Epithelial cell of proximal tubule (primary cell): Measurements from ENCODE around the gene CYTH1. TPM values are rescaled to one million over a fixed set of nuclear protein-coding genes. Genes with fewer than 3 reads are reported as not detected.

ENCODE experiments used
- DNase-seq: peaks from one replicate; pipeline ENCODE4 v3.0.0-alpha.2; 2011; ENCODE audit warnings: low read depth
- H3K4me3 ChIP-seq: 2 replicates; pipeline ENCODE4 v1.5.1; 2011; ENCODE audit warnings: low read depth, mild to moderate bottlenecking, low read length
- total RNA-seq: library from RNA; depleted of rRNA; stranded (reverse); fragments of >200 nt; gene quantifications from 2 replicates; pipeline ENCODE4 v1.2.3, GENCODE V29; 2015
- TF ChIP-seq, protein P1 (sequence below): conservative IDR thresholded peaks from 2 replicates; pipeline ENCODE4 v1.5.1; 2012; ENCODE audit warnings: low read depth, mild to moderate bottlenecking, low read length

CYTH1 gene
- total RNA-seq, 1 donor from 2014 or later = 16.8 TPM

DNA sequence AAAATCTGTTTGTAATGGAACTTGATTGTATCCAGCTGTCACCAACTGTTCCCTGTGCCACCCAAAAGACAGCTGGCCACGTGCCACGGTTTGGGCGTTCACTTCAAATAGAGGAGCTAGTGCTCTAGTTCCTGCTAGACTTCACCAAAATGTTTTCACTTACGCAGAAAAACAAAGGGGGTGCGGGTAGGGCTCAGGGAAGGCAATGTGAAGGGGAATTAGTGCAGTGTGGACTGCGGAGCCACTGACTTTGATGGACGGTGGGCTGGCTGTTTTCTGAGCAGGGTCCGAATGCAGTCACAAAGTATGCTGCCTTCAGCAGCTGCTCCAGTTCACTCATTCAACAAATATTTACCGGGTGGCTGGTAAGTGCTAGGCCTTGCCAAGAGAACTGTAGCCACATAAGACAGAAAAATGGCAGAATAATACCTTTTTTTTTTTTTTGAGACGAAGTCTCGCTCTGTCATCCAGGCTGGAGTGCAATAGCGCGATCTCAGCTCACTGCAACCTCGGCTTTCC is 7.6 kb upstream of the CYTH1 start:
- no peak overlapping the region for H3K4me3 ChIP-seq
- DNase-seq = no peak
- TF ChIP-seq, protein P1, sequence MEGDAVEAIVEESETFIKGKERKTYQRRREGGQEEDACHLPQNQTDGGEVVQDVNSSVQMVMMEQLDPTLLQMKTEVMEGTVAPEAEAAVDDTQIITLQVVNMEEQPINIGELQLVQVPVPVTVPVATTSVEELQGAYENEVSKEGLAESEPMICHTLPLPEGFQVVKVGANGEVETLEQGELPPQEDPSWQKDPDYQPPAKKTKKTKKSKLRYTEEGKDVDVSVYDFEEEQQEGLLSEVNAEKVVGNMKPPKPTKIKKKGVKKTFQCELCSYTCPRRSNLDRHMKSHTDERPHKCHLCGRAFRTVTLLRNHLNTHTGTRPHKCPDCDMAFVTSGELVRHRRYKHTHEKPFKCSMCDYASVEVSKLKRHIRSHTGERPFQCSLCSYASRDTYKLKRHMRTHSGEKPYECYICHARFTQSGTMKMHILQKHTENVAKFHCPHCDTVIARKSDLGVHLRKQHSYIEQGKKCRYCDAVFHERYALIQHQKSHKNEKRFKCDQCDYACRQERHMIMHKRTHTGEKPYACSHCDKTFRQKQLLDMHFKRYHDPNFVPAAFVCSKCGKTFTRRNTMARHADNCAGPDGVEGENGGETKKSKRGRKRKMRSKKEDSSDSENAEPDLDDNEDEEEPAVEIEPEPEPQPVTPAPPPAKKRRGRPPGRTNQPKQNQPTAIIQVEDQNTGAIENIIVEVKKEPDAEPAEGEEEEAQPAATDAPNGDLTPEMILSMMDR = no peak

DNA sequence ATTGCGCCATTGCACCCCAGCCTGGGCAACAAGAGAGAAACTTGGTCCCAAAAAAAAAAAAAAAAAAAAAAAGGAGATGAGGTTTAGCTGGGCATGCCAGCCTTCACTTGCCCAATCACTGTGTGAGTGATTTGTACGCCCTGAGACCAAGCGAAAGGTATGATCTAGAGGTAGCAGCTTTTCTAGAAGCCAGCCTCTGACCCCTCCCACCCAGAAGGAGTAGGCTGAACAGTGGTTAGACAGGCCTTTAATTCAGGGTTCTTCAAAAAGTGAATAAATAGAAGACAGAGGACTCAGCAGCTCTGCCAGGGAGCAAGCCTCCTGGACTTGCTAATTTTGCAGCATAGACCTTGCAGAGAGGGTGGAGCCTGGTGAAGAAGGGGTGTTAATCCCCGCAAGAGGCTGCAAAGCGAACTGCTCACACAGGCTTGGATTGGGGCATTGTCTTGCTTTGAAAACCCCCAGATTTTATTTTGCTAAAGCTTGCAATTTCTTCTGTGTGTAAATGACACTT is 7.1 kb upstream of the CYTH1 start:
- DNase-seq = no peak
- no peak overlapping the region for H3K4me3 ChIP-seq
- TF ChIP-seq, protein P1 = no peak

DNA sequence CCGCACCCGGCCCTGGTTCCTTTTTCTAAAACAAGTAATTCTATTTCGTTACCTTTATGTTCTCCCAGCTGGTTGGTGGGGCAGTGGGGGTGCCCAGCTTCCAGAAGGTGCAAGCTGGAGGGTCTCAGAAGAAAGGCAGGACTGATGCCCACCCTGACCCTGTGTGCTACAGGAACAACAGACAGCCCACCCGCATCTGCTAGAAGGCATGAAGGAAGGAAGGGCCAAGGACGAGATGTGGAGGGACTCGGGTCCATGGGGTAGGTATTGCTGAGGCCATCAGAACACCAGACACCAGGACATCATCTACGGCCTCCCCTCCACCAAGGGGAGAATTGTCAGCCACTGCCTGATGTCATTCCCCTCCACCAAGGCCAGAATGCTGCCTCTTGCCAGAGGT is 6.4 kb upstream of the CYTH1 start:
- no peak overlapping the region for H3K4me3 ChIP-seq
- DNase-seq = no peak
- TF ChIP-seq, protein P1 = no peak

DNA sequence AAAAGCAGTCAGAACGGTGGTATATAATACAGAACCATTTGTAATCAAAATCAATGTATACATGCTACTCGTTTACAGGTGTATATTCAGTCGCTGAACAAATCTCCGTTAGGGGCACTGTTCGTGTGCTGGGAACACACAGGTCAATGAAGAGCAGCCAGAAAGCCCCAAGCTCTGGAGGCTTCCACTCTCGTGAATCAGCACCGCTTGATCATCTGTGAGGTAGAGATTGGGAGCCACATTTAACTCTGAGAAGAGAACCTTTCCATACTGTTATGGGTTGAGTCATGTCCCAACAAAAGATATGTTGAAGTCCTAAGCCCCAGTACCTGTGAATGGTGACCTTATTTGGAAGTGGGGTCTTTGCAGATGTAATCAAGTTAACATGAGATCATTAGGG is 5.4 kb upstream of the CYTH1 start:
- no peak for DNase-seq
- TF ChIP-seq, protein P1 = no peak
- H3K4me3 ChIP-seq = no peak overlapping the region

DNA sequence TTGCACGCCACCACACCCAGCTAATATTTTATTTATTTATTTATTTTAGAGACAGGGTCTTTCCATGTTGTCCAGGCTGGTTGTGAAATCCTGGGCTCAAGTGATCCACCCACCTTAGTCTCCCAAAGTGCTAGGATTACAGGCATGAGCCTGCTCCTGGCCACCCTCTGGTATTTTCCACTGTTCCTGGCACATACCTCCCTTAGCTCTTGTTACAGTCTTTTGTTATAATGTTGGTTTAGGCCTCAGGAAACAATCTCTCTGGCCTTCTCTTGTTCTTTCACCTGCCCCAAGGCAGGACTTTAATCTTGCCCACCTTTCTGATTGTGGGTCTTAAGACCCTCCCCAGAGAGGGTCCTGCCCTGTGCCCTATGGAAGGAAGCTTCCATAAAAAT is 3.6 kb upstream of the CYTH1 start:
- H3K4me3 ChIP-seq = no peak overlapping the region
- TF ChIP-seq, protein P1 = no peak
- no peak for DNase-seq

DNA sequence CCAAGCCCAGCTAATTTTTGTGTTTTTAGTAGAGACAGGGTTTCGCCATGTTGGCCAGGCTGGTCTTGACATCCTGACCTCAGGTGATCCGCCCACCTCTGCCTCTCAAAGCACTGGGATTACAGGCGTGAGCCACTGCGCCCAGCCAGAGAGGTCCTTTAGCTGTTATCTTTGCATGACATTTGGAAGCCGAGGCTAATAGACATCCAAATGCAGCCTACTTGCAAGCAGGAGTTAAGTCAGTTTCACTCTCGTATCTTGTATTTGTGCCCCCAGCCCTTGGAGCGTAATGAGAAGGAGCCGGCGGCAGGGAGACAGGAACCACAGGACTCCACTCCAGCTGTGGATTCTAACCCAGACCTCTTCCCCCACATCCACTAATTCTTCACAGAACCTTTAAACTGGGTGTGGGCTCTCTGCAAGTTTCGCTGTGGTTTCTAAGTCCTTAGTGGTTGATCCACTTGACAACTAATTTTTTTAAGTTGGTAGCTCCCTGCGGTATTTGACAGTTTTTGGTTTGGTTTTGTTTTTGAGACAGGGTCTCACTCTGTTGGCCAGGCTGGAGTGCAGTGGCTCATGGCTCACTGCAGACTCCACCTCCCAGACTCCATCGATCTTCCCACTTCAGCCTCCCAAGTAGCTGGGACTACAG is 3.1 kb upstream of the CYTH1 start:
- H3K4me3 ChIP-seq = no peak overlapping the region
- TF ChIP-seq, protein P1 = no peak
- no peak for DNase-seq

DNA sequence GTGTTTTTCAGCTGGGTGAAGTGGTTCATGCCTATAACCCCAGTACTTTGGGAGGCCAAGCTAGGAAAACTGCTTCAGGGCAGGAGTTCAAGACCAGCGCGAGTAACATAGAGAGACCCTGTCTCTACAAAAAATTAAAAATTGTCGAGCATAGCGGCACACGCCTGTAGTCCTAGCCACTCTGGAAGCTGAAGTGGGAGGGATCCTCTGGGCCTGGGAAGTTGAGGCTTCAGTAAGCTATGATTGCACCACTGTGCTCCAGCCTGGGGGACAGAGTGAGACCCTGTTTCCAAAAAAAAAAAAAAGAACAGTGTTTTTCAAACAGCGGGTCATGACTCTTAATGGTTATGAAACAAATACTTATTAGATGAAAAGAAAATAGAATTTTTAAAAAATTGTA is 2.3 kb upstream of the CYTH1 start:
- DNase-seq = no peak
- no peak overlapping the region for H3K4me3 ChIP-seq
- TF ChIP-seq, protein P1 = no peak
